NK-92 (cell line): ENCODE data around the gene TRIM71.
"Not testable (repeated sequence)": the region's sequence is repeated elsewhere in the genome, so short reads cannot be mapped to it uniquely, and the experiment has no call there.

Experiments used
- DNase-seq: peaks from one replicate; lab custom pipeline; 2025; ENCODE audit not compliant: unreplicated experiment; lab: John Stamatoyannopoulos, UW

Gene TRIM71

DNA sequence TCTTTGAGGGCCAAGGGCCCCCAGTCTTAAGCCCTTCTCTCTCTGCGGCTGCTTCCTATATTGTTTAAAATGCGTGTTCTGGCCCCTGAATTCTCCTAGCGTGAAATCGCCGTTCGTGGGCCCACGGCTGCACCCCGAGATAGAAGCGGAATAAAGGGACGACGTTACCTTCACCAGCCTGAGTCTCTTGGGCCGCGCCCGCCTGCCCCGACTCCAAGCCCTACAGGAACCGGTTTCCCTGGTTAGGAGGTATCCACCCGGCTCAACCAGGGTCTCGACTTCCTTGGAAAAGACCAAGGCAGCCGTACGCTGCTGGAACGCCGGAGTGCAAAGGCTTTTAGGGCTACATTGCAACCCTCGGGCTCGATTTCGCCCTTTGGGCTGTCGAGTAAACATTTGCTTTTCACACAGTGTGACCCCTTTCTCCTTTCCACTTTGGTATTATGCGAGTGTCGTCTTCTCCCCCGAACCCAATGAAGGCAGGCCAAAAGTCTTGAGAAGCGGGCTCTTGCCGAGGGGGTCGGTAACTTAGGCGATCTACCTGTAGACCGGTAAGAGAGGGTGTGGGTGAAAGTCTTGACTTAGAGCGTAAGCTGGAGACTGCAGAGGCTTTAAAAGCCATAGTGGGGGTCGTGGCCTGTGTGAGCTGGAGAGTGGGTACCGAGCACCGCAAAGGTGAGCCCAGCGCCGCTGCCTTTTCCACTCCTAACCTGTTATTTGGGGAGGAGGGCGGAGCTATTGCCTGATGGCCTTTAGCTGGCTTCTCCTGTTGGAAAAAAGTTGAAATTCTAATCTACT is 2.0 kb downstream of the TRIM71 start:
- DNase-seq = no peak

DNA sequence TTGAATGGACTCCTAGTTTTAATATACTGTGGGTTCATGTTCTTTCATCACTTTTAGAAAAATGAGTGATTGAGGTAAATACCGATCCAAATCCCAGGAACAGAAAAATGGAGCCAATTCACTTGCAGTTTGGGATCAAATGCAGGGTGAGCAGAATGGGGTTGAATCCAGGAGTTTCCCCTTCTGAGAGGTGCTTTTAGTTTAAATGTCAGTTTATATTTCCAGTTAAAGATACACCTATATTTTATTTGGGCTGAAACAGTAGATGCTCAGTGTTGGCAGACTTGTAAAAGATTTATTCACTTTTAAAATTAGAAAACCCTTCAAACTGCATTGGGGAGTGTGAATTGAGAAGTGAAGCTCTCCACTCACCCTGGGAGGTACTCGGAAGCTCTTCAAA is 2.6 kb downstream of the TRIM71 start:
- no peak for DNase-seq

DNA sequence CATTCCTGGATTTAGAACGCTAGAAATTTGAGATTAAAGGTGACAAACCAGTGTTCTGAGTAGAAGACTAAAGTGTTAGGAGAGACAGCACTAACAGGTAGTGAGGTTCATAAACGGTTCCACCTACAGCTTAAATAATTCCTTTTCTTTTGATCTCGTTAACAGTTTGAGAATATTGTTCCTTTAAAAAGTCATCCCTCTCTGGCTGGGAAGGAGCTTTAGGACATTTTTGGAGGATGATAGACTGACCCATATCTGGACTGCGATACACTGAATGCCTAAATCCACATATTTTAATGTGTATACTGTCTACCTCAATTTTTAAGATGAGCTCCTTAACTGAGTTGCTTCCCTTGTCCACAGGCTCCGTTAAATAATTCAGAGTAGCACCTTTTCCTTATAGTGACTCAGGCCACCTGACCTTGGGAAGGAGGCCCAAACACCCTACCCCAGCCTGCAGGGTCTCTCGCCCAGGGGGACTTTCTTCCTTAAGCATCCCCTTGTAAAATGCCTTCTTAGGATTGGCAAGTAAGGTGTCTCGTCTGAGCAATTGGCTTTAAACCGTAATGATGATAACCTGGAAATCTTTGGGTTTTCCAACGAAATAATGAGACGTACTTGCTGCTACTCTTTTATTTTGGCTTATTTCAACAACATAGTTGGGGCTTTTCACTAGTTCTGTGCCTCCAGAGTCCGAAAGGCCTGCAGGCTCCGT is 3.3 kb downstream of the TRIM71 start:
- no peak for DNase-seq

DNA sequence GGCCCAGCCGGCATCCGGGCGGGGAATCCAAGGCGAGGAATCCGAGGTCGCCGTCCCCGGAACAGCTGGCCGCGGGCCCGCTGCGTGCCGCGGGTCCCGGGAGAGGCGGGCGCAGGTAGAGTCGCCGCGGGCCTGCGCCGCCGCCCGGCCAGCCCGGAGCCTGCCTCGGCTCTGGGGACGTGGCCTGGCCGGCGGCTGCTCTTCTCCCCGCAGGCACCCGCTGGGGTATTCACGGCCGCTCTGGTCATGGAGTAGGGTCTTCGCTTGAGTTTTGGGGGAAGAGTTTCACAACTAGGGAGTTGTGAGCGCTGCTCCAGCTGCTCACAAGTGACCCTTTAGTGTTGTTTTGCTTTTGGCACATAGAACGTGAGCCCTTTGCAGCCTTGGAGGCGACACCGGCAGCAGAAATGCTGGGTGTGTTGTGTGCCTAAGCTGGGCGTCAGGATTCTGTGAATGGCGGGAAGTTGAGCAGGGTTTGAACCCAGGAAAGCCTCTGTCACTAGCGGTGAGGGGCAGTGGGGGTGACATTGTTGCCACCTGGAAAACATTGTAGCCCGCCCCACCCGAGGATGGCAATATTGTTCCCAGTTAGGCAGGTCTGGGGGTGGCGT is 4.0 kb downstream of the TRIM71 start:
- DNase-seq = no peak

DNA sequence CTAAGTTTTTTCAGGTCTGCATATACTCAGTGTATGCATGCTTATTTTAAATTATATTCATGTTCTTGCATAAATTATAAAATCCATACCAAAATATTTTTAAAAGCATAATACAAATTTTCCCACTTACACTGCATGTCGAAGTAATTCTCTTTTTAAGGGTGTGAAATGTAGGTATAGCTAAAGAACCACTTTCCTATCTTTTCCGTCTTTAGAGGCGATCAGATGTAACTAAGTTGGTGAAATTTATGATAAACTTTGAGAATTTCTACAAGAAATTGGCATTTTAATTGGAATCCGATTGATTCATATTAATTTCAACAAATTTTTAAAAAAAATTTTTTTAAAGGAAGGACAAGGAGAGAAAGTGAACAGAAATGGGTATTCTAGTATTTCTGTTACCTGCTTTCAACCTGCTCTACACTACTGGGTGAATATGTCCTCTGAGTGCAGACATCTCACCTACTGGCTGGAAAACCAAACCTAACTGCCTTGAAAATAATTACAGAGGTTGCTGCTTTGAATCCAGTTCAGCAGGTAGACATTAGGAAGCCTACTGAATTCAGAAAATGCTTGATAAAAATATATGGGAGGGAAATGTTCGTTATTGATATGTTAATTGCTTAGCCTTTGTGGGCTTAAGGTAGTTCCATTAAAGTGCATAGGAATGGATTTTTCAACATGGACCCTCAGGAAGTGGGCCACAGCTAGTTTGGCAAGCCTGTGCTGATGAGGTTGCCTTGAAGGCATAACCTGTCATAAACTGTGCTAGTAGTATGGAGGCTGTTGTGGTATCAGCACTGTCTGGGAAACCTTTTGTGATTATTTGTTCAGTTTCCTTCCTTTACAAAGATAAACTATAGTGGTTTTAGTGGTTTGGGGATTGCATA is 5.1 kb downstream of the TRIM71 start:
- DNase-seq = no peak

DNA sequence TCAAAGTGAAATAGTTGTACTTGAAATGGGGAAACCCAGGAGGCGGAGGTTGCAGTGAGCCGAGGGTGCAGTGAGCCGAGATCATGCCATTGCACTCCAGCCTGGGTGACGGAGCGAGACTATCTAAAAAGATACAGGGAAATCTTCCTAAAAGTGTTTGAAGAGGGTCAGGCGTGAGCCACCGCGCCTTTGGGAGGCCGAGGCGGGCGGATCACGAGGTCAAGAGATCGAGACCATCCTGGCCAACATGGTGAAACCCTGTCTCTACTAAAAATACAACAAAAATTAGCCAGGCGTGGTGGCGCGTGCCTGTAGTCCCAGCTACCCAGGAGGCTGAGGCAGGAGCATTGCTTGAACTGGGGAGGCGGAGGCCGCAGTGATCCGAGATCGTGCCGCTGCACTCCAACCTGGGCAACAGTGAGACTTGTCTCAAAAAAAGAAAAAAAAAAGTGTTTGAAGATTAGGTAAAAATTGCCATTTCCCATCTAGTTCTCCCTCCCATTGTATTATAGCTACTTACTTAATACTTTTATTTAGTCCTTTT is 5.9 kb downstream of the TRIM71 start:
- not testable (repeated sequence) for DNase-seq

DNA sequence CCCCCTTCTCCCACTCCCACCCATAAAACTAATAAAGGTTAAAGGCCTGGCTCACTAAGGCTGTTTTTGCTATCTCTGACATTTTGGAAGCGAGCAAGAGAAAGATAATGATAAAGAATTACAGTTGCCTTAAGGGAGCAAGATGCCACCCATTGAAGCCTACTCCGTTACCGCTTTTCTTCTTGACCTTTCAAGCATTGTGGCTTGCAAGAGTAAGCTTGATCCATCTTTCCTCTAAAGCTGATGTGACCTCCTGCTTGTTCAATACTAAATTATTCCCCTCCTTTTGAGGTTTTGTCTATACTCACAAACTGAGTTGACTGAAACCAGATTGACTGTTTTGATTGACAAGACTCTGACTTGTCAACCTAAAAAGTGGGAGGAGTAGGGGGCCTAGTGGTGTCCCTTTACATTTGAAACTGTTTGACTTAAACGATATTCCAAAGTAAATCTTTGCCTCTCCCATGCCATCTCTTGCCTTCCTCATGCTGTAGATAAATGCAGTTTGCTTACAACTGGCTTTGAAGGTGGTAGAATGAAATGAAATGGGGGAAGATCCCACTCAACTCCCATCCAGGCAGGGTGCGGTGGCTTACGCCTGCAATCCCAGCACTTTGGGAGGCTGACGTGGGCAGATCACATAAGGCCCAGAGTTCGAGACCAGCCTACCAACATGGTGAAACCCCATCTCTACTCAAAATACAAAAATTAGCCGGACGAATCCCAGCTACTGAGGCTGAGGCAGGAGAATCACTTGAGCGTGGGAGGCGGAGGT is 8.0 kb downstream of the TRIM71 start:
- no peak for DNase-seq

DNA sequence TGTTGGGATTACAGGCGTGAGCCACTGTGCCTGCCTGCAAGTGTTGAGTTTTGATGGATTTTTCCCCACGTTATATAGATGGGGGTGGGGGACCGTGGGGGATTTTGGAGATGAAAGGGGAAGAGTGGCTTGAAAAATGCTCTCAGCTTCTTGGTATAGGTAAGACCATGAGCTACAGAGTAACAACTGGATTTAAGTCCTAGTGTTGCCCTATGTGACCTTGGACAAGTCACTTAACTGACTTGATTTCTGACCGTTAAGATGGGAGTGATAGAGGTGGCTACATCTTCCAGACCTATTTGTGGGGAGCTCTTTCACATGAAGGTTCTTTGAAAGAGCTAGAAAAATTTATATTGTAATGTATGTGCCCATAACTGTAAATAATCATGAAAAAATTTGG is 13.3 kb downstream of the TRIM71 start:
- no peak for DNase-seq

DNA sequence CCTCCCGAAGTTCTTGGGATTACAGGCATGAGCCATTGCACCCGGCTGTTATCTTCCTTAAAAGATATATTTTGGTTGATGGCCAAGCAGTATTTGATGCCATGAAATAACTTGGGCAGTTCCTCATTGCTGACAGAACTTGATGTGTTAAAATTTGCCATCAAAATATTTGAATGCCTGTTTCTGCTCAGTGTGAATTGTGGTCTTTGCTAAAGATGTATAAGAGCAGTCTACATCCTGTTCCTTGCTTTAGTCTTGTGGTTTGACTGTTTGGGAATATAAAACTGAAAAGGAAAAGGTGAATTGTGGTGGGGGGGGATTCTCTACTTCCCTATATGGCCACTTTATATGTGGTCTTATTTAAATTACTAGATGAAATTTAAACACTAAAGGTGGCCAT is 14.0 kb downstream of the TRIM71 start:
- DNase-seq = no peak

DNA sequence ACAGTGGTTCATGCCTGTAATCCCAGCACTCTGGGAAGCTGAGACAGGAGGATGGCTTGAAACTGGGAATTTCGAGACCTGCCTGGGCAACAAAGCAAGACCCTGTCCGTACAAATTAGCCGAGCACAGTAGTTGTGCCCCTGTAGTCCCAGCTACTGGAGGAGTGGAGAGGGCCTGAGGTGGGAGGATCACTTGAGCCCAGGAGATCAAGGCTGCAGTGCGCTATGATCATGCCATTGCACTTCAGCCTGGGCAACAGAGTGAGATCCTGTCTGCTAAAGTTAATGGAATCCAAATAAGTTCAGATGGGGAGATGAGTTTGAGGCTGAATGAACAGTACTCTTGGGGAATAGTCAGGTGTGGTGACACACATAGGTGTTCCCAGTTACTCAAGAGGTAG is 14.4 kb downstream of the TRIM71 start:
- no peak for DNase-seq

DNA sequence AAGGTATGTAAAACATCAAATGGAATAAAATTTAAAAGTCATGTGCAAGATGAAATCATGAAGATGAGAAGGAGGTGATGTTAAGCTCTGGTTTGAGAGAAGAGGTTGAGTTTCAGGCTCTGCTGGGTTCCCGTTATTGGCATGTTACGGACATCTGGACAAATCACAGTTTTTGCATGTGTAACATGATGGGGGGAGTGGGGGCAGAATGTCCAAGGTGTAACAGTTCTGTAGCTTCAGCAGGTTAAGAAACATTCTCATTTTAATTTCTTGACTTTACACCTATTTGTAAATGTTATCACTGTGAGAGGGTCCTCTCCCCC is 17.2 kb downstream of the TRIM71 start:
- DNase-seq = no peak

DNA sequence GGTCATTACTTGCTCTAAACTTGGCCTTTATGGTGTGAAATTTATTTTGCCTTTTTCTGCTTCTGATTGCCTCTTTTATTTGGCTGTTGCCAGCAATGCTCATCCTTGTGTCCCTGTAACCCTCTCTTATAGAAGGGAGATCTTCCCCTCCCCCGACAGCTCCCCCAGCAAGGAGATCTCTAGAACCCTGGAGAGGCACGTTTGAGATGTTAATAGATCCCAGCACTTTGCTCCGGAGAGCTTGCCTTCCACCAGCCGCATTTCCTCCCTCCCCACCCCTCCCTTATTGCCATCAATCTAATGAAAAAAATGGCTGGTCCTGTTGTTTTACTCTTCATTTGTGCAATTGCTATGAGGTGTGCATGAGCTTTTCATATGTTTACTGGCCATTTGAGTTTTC is 18.2 kb downstream of the TRIM71 start:
- DNase-seq = no peak

DNA sequence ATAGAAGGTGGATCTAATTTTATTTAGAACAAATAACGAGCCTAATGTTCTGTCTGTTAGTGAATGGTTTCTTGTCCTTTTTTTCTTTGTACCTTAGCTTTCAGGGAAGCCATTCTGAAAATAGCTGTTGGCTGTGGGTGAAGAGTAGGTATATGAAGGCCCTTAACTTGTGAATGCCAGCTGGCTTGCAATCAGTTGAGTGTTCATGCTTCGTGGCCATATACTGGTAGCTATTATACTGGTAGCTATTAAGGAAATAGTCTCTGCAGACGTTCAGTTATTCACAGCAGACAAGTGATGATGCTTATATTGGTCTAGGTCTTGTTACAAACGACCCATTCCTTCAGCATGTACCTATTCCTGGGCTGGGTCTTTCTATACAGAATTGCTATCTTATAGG is 18.8 kb downstream of the TRIM71 start:
- DNase-seq = no peak

DNA sequence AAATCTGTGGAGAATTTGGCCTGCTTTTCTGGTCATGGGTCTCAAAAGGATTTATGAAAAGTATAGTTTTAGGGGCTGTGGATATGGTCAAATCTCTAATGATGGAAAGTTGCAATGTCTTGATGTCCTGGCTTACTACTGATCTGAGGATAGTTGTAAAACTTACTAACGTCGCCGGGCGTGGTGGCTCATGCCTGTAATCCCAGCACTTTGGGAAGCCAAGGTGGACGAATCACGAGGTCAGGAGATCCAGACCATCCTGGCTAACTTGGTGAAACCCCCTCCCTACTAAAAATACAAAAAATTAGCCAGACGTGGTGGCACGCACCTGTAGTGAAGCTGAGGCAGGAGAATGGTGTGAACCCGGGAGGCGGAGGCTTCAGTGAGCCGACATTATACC is 19.6 kb downstream of the TRIM71 start:
- no peak for DNase-seq

DNA sequence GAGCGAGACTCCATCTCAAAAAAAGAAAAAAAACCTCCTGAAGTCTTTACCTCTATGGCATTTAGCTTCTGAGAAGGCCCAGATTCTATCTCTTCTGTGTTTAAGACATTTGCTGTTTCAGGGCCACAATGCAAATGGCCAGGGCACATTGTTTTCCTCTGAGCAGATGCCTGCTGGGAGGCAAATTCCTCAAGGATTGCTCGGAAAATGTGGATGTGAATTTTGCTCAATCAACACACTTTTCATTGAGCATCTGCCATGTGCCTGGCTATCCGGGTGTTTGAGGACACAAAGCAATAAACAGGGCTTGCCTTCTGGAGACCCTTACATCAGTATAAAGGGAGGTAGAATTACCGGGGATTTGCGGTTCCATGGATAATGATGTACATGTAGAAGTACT is 20.0 kb downstream of the TRIM71 start:
- DNase-seq = no peak

DNA sequence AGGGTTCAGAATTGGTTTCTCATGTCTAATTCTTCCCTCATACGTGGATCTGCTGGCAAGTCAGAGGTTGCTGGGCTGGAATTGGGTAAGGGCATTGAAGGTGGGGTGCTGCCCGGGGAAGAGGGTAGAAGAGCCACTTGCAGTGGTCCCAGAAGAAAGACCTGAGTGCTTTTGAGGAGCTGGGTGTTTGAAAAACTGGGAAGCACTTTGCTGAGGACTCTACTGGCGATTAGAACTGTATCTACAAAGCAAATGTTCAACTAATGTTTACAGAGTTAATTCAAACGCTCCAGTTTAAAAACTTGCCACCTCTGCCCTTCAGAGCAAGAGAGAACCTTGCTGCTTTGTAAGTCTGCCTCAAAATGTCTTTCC is 21.9 kb downstream of the TRIM71 start:
- no peak for DNase-seq

DNA sequence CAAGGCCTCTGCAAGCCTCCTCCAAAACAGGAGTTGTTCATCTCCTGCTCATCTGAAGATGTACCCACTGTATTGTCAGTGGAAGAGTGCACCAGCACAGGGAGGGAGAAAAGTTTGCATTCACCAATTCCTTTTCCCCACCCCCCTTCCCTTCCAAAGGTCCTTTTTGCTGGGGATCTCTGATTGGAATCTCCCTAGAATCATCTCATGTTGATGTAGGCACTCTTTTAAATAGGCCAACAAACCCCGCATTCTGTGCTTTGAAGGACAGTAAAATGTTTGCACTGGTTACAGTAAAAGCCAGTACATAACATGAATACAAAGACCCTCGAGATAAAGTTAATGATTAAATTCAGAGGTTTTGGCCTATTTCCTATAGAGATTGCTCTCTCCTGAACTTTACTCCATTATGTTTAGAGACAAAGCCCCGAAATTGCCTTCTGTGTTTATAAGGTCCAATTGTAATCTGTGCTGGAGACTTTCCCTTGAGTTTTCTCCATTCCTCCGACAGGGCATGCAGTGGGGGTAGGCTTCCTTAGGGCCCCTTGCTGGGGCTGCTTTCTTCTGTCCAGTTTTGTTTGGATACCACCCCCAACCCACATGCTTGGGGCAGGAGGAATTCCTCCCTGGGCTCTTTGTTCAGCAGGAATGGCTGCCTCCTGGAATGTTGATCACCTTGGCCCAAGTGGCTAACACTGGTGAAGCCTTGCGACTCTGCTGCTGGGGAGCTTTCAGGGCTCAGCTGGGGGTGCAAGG is 22.5 kb downstream of the TRIM71 start:
- no peak for DNase-seq

DNA sequence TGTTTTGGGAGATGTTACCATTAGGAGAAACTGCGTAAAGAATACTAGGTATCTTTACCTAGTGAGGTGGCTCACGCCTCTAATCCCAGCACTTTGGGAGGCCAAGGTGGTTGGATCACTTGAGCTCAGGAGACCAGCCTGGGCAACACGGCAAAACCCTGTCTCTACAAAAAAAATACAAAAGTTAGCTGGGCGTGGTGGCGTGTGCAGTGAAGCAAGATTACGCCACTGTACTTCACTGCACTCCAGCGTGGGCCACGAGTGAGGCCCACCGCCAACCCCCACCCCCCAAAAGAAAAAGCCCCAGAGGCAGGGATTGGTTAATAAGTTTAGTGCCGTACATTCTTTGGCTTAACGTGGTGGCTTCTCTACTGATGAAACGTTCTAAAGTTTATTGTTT is 23.5 kb downstream of the TRIM71 start:
- DNase-seq = no peak

DNA sequence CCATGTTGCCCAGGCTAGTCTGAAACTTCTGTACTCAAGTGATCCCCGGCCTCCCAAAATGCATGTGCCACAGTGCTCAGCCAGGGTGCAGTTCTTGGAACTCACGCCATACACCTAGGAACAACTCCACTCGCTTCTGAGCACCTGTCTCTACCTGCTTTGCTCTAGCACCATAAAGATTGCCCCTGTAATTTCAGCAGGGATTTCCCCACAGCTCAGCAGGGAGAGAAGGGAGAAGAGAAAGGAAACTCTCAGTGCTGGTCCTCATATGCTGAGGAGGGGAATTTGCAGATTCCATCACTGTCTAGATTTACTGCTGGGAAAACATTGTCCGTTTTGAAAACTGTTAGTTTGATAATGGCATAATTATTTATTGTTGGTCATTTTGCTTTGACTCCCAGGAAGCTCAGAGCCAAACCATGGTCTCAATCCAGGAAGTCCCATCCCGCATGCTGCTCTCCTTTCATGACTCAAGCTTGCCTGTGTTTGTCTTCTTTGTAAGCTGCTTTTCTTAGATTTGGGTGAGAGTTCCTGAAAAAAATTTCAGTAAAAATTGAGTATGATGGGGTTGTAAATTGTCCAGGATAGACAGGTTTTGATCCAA is 24.2 kb downstream of the TRIM71 start:
- no peak for DNase-seq
